ENCODE results near the gene WIPI1. TPM values are rescaled to one million over a fixed set of nuclear protein-coding genes. Genes with fewer than 3 reads are reported as not detected.
"Not testable (repeated sequence)": the region's sequence is repeated elsewhere in the genome, so short reads cannot be mapped to it uniquely, and the experiment has no call there.

WIPI1 gene
- total RNA-seq, 1 donor from 2014 or later = 39.0 TPM

DNA sequence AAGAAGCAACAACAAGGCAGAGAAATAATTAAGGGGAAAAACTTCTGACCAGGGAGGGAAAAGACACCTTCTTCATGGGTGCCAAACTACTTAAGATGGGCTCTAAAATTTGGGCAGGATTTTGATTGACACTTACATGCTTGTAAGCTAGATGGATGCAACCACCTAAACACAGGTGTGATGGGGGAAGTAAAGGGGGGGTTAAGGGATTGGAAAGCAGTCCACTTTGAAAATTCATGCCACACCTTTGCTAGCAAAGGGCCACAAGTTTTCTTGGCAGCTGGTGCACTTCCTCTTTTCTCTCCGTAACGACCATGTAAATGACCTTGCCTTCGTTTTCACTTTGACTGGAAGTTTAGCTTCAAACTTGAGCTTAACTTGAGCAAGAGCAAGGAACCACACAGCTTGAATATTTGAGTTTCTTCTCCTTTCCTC, 40.6 kb upstream of the WIPI1 start:
- no peak for DNase-seq (ENCODE audit: extremely low spot score, unreplicated experiment)
- Mint-ChIP-seq H3K4me1 (ENCODE audit: unreplicated experiment) (no peaks in the 10 kb centered on the region), H3K27me3 (peaks cover 19% of the 10 kb centered on the region), H3K9me3 (no peaks in the 10 kb centered on the region), H3K36me3 (no peaks in the 10 kb centered on the region), H3K27ac (no peak overlapping the region), H3K4me3 (no peak overlapping the region)
- TF ChIP-seq, protein P1, sequence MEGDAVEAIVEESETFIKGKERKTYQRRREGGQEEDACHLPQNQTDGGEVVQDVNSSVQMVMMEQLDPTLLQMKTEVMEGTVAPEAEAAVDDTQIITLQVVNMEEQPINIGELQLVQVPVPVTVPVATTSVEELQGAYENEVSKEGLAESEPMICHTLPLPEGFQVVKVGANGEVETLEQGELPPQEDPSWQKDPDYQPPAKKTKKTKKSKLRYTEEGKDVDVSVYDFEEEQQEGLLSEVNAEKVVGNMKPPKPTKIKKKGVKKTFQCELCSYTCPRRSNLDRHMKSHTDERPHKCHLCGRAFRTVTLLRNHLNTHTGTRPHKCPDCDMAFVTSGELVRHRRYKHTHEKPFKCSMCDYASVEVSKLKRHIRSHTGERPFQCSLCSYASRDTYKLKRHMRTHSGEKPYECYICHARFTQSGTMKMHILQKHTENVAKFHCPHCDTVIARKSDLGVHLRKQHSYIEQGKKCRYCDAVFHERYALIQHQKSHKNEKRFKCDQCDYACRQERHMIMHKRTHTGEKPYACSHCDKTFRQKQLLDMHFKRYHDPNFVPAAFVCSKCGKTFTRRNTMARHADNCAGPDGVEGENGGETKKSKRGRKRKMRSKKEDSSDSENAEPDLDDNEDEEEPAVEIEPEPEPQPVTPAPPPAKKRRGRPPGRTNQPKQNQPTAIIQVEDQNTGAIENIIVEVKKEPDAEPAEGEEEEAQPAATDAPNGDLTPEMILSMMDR (conservative IDR thresholded peaks at IDR 0.05) = no peak

DNA sequence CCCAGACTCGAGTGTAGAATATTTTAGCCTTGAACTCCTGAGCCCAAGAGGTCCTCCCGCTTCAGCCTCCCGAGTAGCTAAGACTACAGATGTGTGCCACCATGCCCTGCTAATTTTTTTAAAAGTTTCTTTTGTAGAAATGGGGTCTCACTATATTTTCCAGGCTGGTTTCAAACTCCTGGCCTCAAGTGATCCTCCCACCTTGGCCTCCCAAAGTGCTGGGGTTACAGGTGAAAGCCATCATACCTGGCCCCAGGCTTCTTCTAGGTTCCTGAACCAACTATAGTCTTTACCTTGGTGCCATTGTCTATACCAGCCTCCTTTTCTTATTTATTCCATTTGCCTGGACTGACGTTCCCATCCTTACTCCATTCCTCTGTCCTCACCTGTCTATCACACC, 37.8 kb upstream of the WIPI1 start:
- H3K36me3 Mint-ChIP-seq = no peaks in the 10 kb centered on the region
- peaks cover 13% of the 10 kb centered on the region for H3K9me3 Mint-ChIP-seq
- peaks cover 10% of the 10 kb centered on the region for H3K4me1 Mint-ChIP-seq (ENCODE audit: unreplicated experiment)

DNA sequence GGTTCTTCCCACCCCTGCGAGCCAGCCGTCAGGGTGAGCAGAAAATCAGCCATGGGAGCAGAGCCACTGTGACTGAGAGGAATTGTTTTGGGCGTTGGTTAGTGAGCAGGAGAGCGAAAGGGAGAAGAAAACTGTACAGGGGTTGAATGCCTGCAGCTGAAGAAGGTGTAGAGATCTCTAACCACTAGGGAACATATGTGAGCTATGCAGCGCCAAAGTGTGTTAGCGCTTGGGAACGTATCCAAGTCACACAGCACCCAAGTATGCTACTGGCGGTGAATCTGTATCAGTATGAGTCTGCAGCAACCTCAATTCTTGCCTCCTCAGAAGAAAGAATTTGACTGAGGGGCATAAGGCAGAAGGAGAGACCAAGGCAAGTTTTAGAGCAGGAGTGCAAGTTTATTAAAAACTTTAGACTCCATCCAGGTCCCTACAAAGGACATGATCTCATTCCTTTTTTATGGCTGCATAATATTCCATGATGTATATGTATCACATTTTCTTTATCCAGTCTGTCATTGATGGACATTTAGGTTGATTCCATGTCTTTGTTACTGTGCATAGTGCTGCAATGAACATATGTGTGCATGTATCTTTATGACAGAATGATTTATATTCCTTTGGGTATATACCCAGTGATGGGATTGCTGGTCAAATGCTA, 35.2 kb upstream of the WIPI1 start:
- Mint-ChIP-seq H3K4me1 (ENCODE audit: unreplicated experiment) (peaks cover 10% of the 10 kb centered on the region), H3K9me3 (peaks cover 13% of the 10 kb centered on the region)
- not testable (repeated sequence) for H3K27ac Mint-ChIP-seq; H3K36me3 Mint-ChIP-seq; H3K27me3 Mint-ChIP-seq; H3K4me3 Mint-ChIP-seq; DNase-seq (ENCODE audit: extremely low spot score, unreplicated experiment)

More for the DNA sequence above, 37.8 kb upstream of the WIPI1 start:
- TF ChIP-seq, protein P1 (conservative IDR thresholded peaks at IDR 0.05) = no peak
- no peak overlapping the region for H3K4me3 Mint-ChIP-seq
- H3K27me3 Mint-ChIP-seq = peaks cover 9% of the 10 kb centered on the region
- H3K27ac Mint-ChIP-seq = no peak overlapping the region
- DNase-seq (ENCODE audit: extremely low spot score, unreplicated experiment) = no peak

DNA sequence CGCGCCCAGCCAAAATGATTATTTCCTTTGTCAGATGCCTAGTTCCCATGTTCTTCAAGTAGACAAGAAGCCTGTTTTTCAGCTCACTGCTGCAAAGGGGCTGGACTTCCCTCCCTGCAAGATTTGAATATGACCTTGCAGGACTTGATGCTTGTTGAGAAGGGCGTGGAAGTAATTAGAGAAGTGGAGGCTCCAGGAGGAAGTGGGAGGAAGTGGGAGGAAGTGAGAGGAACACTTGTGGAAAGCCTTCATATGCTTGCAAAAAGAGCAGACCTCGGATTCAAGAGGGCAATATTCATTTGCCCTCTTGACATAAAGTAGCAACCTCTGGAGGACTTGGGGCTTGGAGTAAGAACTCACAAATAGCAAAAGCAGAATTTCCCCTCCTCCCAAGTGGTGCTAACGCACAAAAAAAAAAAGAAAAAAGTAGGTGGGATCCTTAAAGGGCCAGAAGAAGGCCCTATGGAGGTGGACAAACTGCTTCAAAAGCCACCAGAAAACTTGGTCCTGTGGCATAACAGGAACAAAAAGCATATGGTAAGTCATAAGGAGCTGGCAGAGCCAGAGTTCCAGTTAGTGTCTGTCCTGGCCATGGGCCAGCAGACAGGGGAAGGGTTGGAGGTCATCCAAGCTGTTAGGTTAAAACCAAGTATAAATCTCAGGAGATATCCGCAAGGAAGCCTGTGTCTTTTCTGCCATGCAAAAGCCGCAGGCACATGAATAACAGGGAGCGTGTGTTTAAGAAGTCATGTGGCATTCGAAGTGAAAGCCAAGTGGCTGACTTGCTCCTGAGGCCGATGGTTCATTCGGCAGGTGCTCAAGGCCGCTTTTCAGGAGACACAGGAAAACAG, 34.3 kb upstream of the WIPI1 start:
- TF ChIP-seq, protein P1 (conservative IDR thresholded peaks at IDR 0.05) = no peak
- DNase-seq (ENCODE audit: extremely low spot score, unreplicated experiment) = no peak
- no peaks in the 10 kb centered on the region for H3K36me3 Mint-ChIP-seq
- peaks cover 10% of the 10 kb centered on the region for H3K4me1 Mint-ChIP-seq (ENCODE audit: unreplicated experiment)
- H3K4me3 Mint-ChIP-seq = no peak overlapping the region
- peaks cover under 1% of the 10 kb centered on the region for H3K27me3 Mint-ChIP-seq
- H3K9me3 Mint-ChIP-seq = peaks cover 13% of the 10 kb centered on the region
- H3K27ac Mint-ChIP-seq = peak overlapping the region; percentile 39

DNA sequence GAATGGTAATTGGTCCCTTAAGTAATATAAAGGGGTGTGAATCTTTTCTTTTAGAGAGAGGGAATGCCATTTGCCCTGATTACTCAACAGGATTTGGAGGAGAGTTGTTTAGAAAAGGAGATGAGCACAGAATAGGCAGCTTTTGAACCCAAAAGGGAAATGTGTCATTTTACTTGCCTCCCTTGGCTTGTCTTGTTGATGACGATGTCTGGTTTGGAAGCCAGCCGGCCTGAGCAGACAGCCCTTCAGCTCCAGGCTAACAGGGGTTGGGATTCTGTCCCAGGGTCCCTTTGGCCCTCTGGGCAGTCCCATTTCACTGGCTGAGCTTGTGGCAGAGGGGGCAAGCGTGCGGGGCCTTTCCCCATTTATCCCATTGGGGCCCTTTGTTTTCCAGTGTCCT, 32.6 kb upstream of the WIPI1 start:
- Mint-ChIP-seq H3K4me1 (ENCODE audit: unreplicated experiment) (peaks cover 10% of the 10 kb centered on the region), H3K27me3 (peaks cover 10% of the 10 kb centered on the region), H3K4me3 (no peak overlapping the region)

More for the DNA sequence above, 32.6 kb upstream of the WIPI1 start:
- DNase-seq (ENCODE audit: extremely low spot score, unreplicated experiment) = no peak
- Mint-ChIP-seq H3K36me3 (no peaks in the 10 kb centered on the region), H3K27ac (no peak overlapping the region), H3K9me3 (peaks cover 13% of the 10 kb centered on the region)
- TF ChIP-seq, protein P1 (conservative IDR thresholded peaks at IDR 0.05) = no peak

All from type B pancreatic cell (in vitro differentiated cells).